HG03108 (cell line): ENCODE results near the gene KRTAP22-2.

Experiments used
- ATAC-seq: cut with Tn5 transposase; IDR thresholded peaks from one replicate; pipeline ENCODE4 v1.9.1; 2021; ENCODE audit warnings: moderate library complexity; ENCODE audit not compliant: unreplicated experiment

The KRTAP22-2 gene

GRCh38 chr21:30563630-30564029, 26.6 kb downstream of the KRTAP22-2 start:
- no peak for ATAC-seq

GRCh38 chr21:30563072-30563471, 27.1 kb downstream of the KRTAP22-2 start:
- ATAC-seq: no peak

- no peak for ATAC-seq
These were observed 28.2 kb downstream of the KRTAP22-2 start for GRCh38 chr21:30561957-30562356.

- no peak for ATAC-seq
These were observed 28.8 kb downstream of the KRTAP22-2 start, which contains the start of gene KRTAP19-7 for GRCh38 chr21:30561264-30561895. TSS of gene KRTAP19-7 (minus strand) at chr21:30561314. CDS start at chr21:30561289, 25 bp downstream.

- no peak for ATAC-seq
These were observed 35.1 kb downstream of the KRTAP22-2 start for GRCh38 chr21:30555095-30555494.

GRCh38 chr21:30552782-30553181, 37.4 kb downstream of the KRTAP22-2 start:
- ATAC-seq: no peak

- ATAC-seq: no peak
These were observed 48.4 kb downstream of the KRTAP22-2 start, which contains the start of gene KRTAP19-6 for GRCh38 chr21:30541764-30542163. TSS of gene KRTAP19-6 (minus strand) at chr21:30541864. CDS start at chr21:30541833, 31 bp downstream.
